HFFc6 (cell line): ENCODE measurements around the gene CTSW. TPM values are rescaled to one million over a fixed set of nuclear protein-coding genes. Genes with fewer than 3 reads are reported as not detected.

Experiments used
- DNase-seq: peaks from one replicate; pipeline ENCODE4 v3.0.0-alpha.2; 2018
- H3K27ac Mint-ChIP-seq: 2 replicates; pipeline ENCODE4 v1.8.0; 2020; ENCODE audit warnings: mild to moderate bottlenecking, mixed read lengths
- H3K27me3 Mint-ChIP-seq: 2 replicates; pipeline ENCODE4 v1.8.0; 2021; ENCODE audit warnings: mild to moderate bottlenecking, moderate library complexity, mixed read lengths; ENCODE audit not compliant: insufficient read depth
- H3K36me3 Mint-ChIP-seq: 2 replicates; pipeline ENCODE4 v1.8.0; 2021; ENCODE audit warnings: low read depth, mixed read lengths
- H3K4me1 Mint-ChIP-seq: 2 replicates; pipeline ENCODE4 v1.8.0; 2020; ENCODE audit warnings: low read depth, mixed read lengths
- H3K4me3 Mint-ChIP-seq: 2 replicates; pipeline ENCODE4 v1.8.0; 2020; ENCODE audit warnings: mild to moderate bottlenecking, moderate library complexity, mixed read lengths
- H3K9me3 Mint-ChIP-seq: 2 replicates; pipeline ENCODE4 v1.8.0; 2020; ENCODE audit warnings: mild to moderate bottlenecking, mixed read lengths
- total RNA-seq, 6 experiments: library from RNA; stranded (reverse); fragmentation: NEBNext Ultra II Directional; extraction: Animal tissue kit (Norgen Biotek cat#: 25700); gene quantifications; 2 replicates in 1 of 6; 3 replicates in 5 of 6; pipeline ENCODE4 v1.2.3, GENCODE V29; 2021
- TF ChIP-seq, protein P1 (sequence below): fragments of 200-600 bp; sonication (generic); IDR thresholded peaks from 2 replicates; pipeline ENCODE4 v1.5.0; 2021; ENCODE audit warnings: antibody characterized with exemption, mild to moderate bottlenecking

CTSW gene
- total RNA-seq, 6 experiments from 2014 or later = 0.11 to 0.22 (median 0.14) TPM; not detected in 2

GRCh38 chr11:65918211-65919140 lies 38.8 kb downstream of the CTSW start, which contains the start of gene C11orf68:
TSS of gene C11orf68 (minus strand) at chr11:65919062. CDS start at chr11:65919031, 31 bp downstream.
- Mint-ChIP-seq H3K27me3 (peaks cover 4% of the 10 kb centered on the region), H3K4me1 (peaks cover 48% of the 10 kb centered on the region), H3K36me3 (peaks cover 44% of the 10 kb centered on the region), H3K9me3 (no peaks in the 10 kb centered on the region), H3K27ac (peak within 1 kb of the TSS; percentile 88), H3K4me3 (peak within 1 kb of the TSS; percentile 94)
- TF ChIP-seq, protein P1, sequence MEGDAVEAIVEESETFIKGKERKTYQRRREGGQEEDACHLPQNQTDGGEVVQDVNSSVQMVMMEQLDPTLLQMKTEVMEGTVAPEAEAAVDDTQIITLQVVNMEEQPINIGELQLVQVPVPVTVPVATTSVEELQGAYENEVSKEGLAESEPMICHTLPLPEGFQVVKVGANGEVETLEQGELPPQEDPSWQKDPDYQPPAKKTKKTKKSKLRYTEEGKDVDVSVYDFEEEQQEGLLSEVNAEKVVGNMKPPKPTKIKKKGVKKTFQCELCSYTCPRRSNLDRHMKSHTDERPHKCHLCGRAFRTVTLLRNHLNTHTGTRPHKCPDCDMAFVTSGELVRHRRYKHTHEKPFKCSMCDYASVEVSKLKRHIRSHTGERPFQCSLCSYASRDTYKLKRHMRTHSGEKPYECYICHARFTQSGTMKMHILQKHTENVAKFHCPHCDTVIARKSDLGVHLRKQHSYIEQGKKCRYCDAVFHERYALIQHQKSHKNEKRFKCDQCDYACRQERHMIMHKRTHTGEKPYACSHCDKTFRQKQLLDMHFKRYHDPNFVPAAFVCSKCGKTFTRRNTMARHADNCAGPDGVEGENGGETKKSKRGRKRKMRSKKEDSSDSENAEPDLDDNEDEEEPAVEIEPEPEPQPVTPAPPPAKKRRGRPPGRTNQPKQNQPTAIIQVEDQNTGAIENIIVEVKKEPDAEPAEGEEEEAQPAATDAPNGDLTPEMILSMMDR = no peak
- no peak for DNase-seq

- H3K4me3 Mint-ChIP-seq = peak within 1 kb of the TSS; percentile 94
- peaks cover 48% of the 10 kb centered on the region for H3K4me1 Mint-ChIP-seq
- peak within 1 kb of the TSS; percentile 88 for H3K27ac Mint-ChIP-seq
- H3K9me3 Mint-ChIP-seq = no peaks in the 10 kb centered on the region
- peaks cover 46% of the 10 kb centered on the region for H3K36me3 Mint-ChIP-seq
- peak; percentile 97 for DNase-seq
- peaks cover 4% of the 10 kb centered on the region for H3K27me3 Mint-ChIP-seq
- TF ChIP-seq, protein P1 = no peak
Measured at GRCh38 chr11:65919141-65919572, 39.5 kb downstream of the CTSW start, which contains the start of gene DRAP1. TSS of gene DRAP1 (plus strand) at chr11:65919426. CDS start at chr11:65919502, 76 bp downstream.

DNA sequence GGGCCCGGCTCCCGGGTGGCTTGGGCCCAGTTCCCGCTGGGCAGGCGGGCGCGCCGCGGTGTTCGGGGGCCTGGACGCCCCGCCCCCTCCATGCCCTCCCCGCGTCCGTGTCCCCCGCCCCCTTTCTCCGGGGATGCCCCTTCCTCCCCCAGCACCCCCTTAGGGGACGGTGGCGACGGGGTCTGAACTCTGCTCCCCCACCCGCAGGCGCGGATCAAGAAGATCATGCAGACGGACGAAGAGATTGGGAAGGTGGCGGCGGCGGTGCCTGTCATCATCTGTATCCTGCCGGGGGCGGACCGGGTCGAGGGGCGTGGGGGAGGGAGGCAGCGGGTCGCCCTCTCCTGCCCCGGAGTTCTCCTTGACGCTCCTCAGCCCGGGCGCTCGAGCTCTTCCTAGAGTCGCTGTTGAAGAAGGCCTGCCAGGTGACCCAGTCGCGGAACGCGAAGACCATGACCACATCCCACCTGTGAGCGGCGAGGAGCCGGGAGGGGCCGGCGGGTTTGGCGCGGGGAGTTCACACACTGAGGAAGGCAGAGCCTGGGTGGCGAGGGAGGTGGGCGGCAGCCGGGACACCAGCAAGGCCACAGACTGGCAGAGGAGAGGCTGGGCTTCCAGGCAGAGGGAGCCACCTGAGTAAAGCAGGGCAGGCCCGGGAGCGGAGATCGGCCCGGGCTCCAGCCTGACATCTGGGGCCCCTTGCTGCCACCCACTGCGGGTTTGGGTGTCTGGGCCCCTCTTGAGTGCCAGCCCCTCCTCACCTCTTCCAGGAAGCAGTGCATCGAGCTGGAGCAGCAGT lies 40.1 kb downstream of the CTSW start:
- no peaks in the 10 kb centered on the region for H3K9me3 Mint-ChIP-seq
- H3K27ac Mint-ChIP-seq = peak overlapping the region; percentile 81
- H3K4me1 Mint-ChIP-seq = peaks cover 42% of the 10 kb centered on the region
- TF ChIP-seq, protein P1 = no peak
- H3K36me3 Mint-ChIP-seq = peaks cover 48% of the 10 kb centered on the region
- peak overlapping the region; percentile 94 for H3K4me3 Mint-ChIP-seq
- peaks cover 4% of the 10 kb centered on the region for H3K27me3 Mint-ChIP-seq
- DNase-seq = no peak

DNA sequence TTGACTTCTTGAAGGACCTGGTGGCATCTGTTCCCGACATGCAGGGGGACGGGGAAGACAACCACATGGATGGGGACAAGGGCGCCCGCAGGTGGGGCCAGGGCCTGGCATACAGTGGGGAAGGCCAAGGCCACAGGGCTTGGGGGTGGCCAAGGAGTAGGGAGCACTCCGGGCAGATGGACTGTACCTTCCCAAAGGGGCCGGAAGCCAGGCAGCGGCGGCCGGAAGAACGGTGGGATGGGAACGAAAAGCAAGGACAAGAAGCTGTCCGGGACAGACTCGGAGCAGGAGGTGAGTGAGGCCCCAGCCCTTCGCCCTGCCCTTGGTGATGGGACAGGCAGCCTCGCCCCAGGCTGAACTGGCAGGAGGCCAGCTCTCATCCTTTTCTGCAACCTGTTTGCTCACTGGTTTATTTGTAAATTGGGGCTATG lies 40.8 kb downstream of the CTSW start:
- Mint-ChIP-seq H3K27ac (peak overlapping the region; percentile 81), H3K4me3 (peak overlapping the region; percentile 94), H3K36me3 (peaks cover 50% of the 10 kb centered on the region), H3K27me3 (peaks cover 4% of the 10 kb centered on the region), H3K9me3 (no peaks in the 10 kb centered on the region), H3K4me1 (peaks cover 36% of the 10 kb centered on the region)
- TF ChIP-seq, protein P1 = no peak
- no peak for DNase-seq

- Mint-ChIP-seq H3K9me3 (no peaks in the 10 kb centered on the region), H3K4me3 (peak overlapping the region; percentile 94), H3K36me3 (peaks cover 50% of the 10 kb centered on the region), H3K27ac (peak overlapping the region; percentile 81; the same call in 1 of the 2 replicates), H3K4me1 (peaks cover 30% of the 10 kb centered on the region), H3K27me3 (peaks cover 4% of the 10 kb centered on the region)
- TF ChIP-seq, protein P1 = no peak
- DNase-seq = no peak
Measured at GRCh38 chr11:65921033-65921555, 41.5 kb downstream of the CTSW start.
